RWPE2 (cell line): Measurements from ENCODE around the gene TMEM131L.

Experiments used
- ATAC-seq: fragments of 200-7000 bp; cut with Tn5 transposase; 3 replicates; pipeline ENCODE4 v1.9.1; 2021; ENCODE audit warnings: low read depth
- DNase-seq: peaks from one replicate; pipeline ENCODE4 v3.0.0-alpha.2; 2020; ENCODE audit warnings: low spot score
- H3K27ac ChIP-seq: fragments of 450-650 bp; 2 replicates; pipeline ENCODE4 v1.5.1; 2017; ENCODE audit warnings: mild to moderate bottlenecking; ENCODE audit not compliant: poor library complexity, severe bottlenecking
- H3K27me3 ChIP-seq: fragments of 250-450 bp; sonication (Bioruptor Pico); 2 replicates; pipeline ENCODE4 v1.5.1; 2021; ENCODE audit warnings: mild to moderate bottlenecking, moderate library complexity; ENCODE audit not compliant: insufficient read depth, poor library complexity, severe bottlenecking
- H3K36me3 ChIP-seq: fragments of 250-450 bp; sonication (Bioruptor Pico); 2 replicates; pipeline ENCODE4 v1.5.1; 2020; ENCODE audit warnings: low read depth, mild to moderate bottlenecking, moderate library complexity
- H3K4me1 ChIP-seq: fragments of 250-450 bp; sonication (Bioruptor Pico); 2 replicates; pipeline ENCODE4 v1.5.1; 2021; ENCODE audit warnings: mild to moderate bottlenecking, moderate library complexity; ENCODE audit not compliant: insufficient read depth, poor library complexity, severe bottlenecking
- H3K4me3 ChIP-seq: fragments of 250-450 bp; sonication (Bioruptor Pico); 2 replicates; pipeline ENCODE4 v1.5.1; 2021; ENCODE audit warnings: mild to moderate bottlenecking, moderate library complexity; ENCODE audit not compliant: severe bottlenecking
- H3K9me3 ChIP-seq: fragments of 250-450 bp; sonication (Bioruptor Pico); 2 replicates; pipeline ENCODE4 v1.5.1; 2021; ENCODE audit warnings: mild to moderate bottlenecking, moderate library complexity; ENCODE audit not compliant: severe bottlenecking
- CTCF ChIP-seq: fragments of 450-650 bp; IDR thresholded peaks from one replicate; pipeline ENCODE4 v1.5.1; 2017; ENCODE audit warnings: mild to moderate bottlenecking, moderate library complexity; ENCODE audit not compliant: poor library complexity, severe bottlenecking

TMEM131L gene

GRCh38 chr4:153495480-153496193 is 29.5 kb downstream of the TMEM131L start:
- Histone ChIP-seq H3K27ac (peak overlapping the region; percentile 85), H3K4me1 (peaks cover 23% of the 10 kb centered on the region), H3K9me3 (no peaks in the 10 kb centered on the region), H3K27me3 (no peaks in the 10 kb centered on the region), H3K36me3 (no peaks in the 10 kb centered on the region), H3K4me3 (no peak overlapping the region)
- TF ChIP-seq CTCF, result no peak
- no peak for DNase-seq
- peak; percentile 73 for ATAC-seq

GRCh38 chr4:153497091-153497531 is 31.0 kb downstream of the TMEM131L start:
- H3K4me3 ChIP-seq, result no peak overlapping the region
- DNase-seq, result no peak
- TF ChIP-seq CTCF, result no peak
- ATAC-seq, result peak; percentile 84
- peak overlapping the region; percentile 85 for H3K27ac ChIP-seq
- peaks cover 23% of the 10 kb centered on the region for H3K4me1 ChIP-seq
- H3K36me3 ChIP-seq, result no peaks in the 10 kb centered on the region
- H3K27me3 ChIP-seq, result no peaks in the 10 kb centered on the region
- H3K9me3 ChIP-seq, result no peaks in the 10 kb centered on the region

GRCh38 chr4:153497988-153498967 is 32.1 kb downstream of the TMEM131L start:
- no peak for ATAC-seq

GRCh38 chr4:153499005-153499404 is 32.8 kb downstream of the TMEM131L start:
- no peak for TF ChIP-seq CTCF
- no peaks in the 10 kb centered on the region for H3K9me3 ChIP-seq
- peaks cover 23% of the 10 kb centered on the region for H3K4me1 ChIP-seq
- ATAC-seq (no peak), DNase-seq (no peak)
- no peak overlapping the region for H3K27ac ChIP-seq
- H3K4me3 ChIP-seq, result no peak overlapping the region
- no peaks in the 10 kb centered on the region for H3K27me3 ChIP-seq
- H3K36me3 ChIP-seq, result no peaks in the 10 kb centered on the region

More at GRCh38 chr4:153497988-153498967, 32.1 kb downstream of the TMEM131L start:
- Histone ChIP-seq H3K36me3 (no peaks in the 10 kb centered on the region), H3K4me3 (no peak overlapping the region), H3K9me3 (no peaks in the 10 kb centered on the region), H3K27me3 (no peaks in the 10 kb centered on the region), H3K4me1 (peaks cover 23% of the 10 kb centered on the region), H3K27ac (peak overlapping the region; percentile 85)
- DNase-seq, result no peak
- no peak for TF ChIP-seq CTCF
